ENCODE measurements around the gene TM9SF1.
"Not testable (repeated sequence)": the region's sequence is repeated elsewhere in the genome, so short reads cannot be mapped to it uniquely, and the experiment has no call there.

TM9SF1 gene

GRCh38 chr14:24222987-24223386 is 27.7 kb upstream of the TM9SF1 start:
- not testable (repeated sequence) for DNase-seq

GRCh38 chr14:24219521-24219920 is 24.3 kb upstream of the TM9SF1 start:
- DNase-seq: no peak

- no peak for DNase-seq
Measured at GRCh38 chr14:24219080-24219479, 23.8 kb upstream of the TM9SF1 start.

GRCh38 chr14:24216876-24217275 is 21.6 kb upstream of the TM9SF1 start:
- DNase-seq: not testable (repeated sequence)

GRCh38 chr14:24216345-24216699 is 21.1 kb upstream of the TM9SF1 start:
- no peak for DNase-seq

GRCh38 chr14:24215495-24216344 is 20.5 kb upstream of the TM9SF1 start, which contains the start of gene MDP1:
Gene MDP1 (minus strand): TSS chr14:24216066. CDS start chr14:24215955, 111 bp downstream.
- DNase-seq: peak; percentile 76 to 89

- DNase-seq: no peak
Measured at GRCh38 chr14:24213866-24214662, 18.8 kb upstream of the TM9SF1 start.

GRCh38 chr14:24212924-24213865 is 18.0 kb upstream of the TM9SF1 start, which contains the start of gene CHMP4A:
Gene CHMP4A (minus strand): TSS chr14:24213488. CDS start chr14:24213439, 49 bp downstream.
- peak; percentile 93 to 94 for DNase-seq

GRCh38 chr14:24211311-24211710 is 16.1 kb upstream of the TM9SF1 start:
- DNase-seq: no peak

- DNase-seq: no peak
Measured at GRCh38 chr14:24207625-24208024, 12.4 kb upstream of the TM9SF1 start.

GRCh38 chr14:24207104-24207551 is 11.9 kb upstream of the TM9SF1 start:
- no peak for DNase-seq

- no peak for DNase-seq
Measured at GRCh38 chr14:24206260-24207103, 11.2 kb upstream of the TM9SF1 start.

- DNase-seq: no peak
Measured at GRCh38 chr14:24204163-24205146, 9.2 kb upstream of the TM9SF1 start.

GRCh38 chr14:24203249-24203886 is 8.1 kb upstream of the TM9SF1 start:
- DNase-seq: not testable (repeated sequence)

GRCh38 chr14:24202538-24202937 is 7.3 kb upstream of the TM9SF1 start:
- DNase-seq: not testable (repeated sequence)

- no peak for DNase-seq
Measured at GRCh38 chr14:24198814-24199524, 3.7 kb upstream of the TM9SF1 start.

GRCh38 chr14:24197056-24197450 is 1.8 kb upstream of the TM9SF1 start:
- no peak for DNase-seq

GRCh38 chr14:24196071-24197055 is 1.1 kb upstream of the TM9SF1 start:
- DNase-seq: no peak

Measured in NCI-H1930 (cell line).